Peyer's patch (tissue), 4 donors: ENCODE results near the gene CEBPG.

Experiments
- POLR2A ChIP-seq, 2 donors: fragments of 450-650 bp; IDR thresholded peaks; one replicate each; pipeline ENCODE4 v1.5.1; 2017; ENCODE audit warnings: antibody characterized with exemption in 2 of 2, mild to moderate bottlenecking in 2 of 2, moderate library complexity in 2 of 2
- TF ChIP-seq, protein P1 (sequence below), 6 experiments: fragments of 450-650 bp in 4 of 6; fragments of 200-600 bp in 2 of 6; sonication (generic) in 1 of 6; IDR thresholded peaks; one replicate each; pipeline ENCODE4 v1.5.1; 2017 to 2019; ENCODE audit warnings: antibody characterized with exemption in 6 of 6, mild to moderate bottlenecking in 3 of 6, moderate library complexity in 1 of 6

GRCh38 chr19:33403221-33403972 lies 29.9 kb downstream of the CEBPG start:
- TF ChIP-seq POLR2A (IDR thresholded peaks at IDR 0.05): no peak
- TF ChIP-seq, protein P1, sequence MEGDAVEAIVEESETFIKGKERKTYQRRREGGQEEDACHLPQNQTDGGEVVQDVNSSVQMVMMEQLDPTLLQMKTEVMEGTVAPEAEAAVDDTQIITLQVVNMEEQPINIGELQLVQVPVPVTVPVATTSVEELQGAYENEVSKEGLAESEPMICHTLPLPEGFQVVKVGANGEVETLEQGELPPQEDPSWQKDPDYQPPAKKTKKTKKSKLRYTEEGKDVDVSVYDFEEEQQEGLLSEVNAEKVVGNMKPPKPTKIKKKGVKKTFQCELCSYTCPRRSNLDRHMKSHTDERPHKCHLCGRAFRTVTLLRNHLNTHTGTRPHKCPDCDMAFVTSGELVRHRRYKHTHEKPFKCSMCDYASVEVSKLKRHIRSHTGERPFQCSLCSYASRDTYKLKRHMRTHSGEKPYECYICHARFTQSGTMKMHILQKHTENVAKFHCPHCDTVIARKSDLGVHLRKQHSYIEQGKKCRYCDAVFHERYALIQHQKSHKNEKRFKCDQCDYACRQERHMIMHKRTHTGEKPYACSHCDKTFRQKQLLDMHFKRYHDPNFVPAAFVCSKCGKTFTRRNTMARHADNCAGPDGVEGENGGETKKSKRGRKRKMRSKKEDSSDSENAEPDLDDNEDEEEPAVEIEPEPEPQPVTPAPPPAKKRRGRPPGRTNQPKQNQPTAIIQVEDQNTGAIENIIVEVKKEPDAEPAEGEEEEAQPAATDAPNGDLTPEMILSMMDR (IDR thresholded peaks at IDR 0.05): no peak
